ENCODE data around the gene PPP2CA.
"Not testable (repeated sequence)": the region's sequence is repeated elsewhere in the genome, so short reads cannot be mapped to it uniquely, and the experiment has no call there.

PPP2CA gene

GRCh38 chr5:134245101-134245604 is 19.3 kb upstream of the PPP2CA start:
- DNase-seq: peak; percentile 38 to 62

GRCh38 chr5:134242146-134242545 is 16.3 kb upstream of the PPP2CA start:
- DNase-seq: no peak

GRCh38 chr5:134240421-134240962 is 14.6 kb upstream of the PPP2CA start:
- no peak for DNase-seq

GRCh38 chr5:134236820-134237219 is 10.9 kb upstream of the PPP2CA start:
- DNase-seq: no peak

- no peak for DNase-seq
Observed at GRCh38 chr5:134236318-134236717, 10.4 kb upstream of the PPP2CA start.

- no peak for DNase-seq
Observed at GRCh38 chr5:134228624-134229023, 2.8 kb upstream of the PPP2CA start.

GRCh38 chr5:134227776-134228175 is 1.9 kb upstream of the PPP2CA start:
- no peak for DNase-seq

- peak in 1 of 2 experiments; percentile 27 for DNase-seq
Observed at GRCh38 chr5:134227259-134227658, 1.4 kb upstream of the PPP2CA start.

- DNase-seq: no peak
Observed at GRCh38 chr5:134226441-134227192, 744 bp upstream of the PPP2CA start.

- peak; percentile 39 to 70 for DNase-seq
Observed at GRCh38 chr5:134224888-134225779, 739 bp downstream of the PPP2CA start.

- peak in 1 of 2 experiments; percentile 47 for DNase-seq
Observed at GRCh38 chr5:134223406-134224248, 2.2 kb downstream of the PPP2CA start.

- DNase-seq: not testable (repeated sequence)
Observed at GRCh38 chr5:134221690-134222089, 4.2 kb downstream of the PPP2CA start.

- DNase-seq: no peak
Observed at GRCh38 chr5:134215757-134216156, 10.1 kb downstream of the PPP2CA start.

GRCh38 chr5:134211263-134212031 is 14.4 kb downstream of the PPP2CA start:
- DNase-seq: not testable (repeated sequence)

- no peak for DNase-seq
Observed at GRCh38 chr5:134209477-134210245, 16.2 kb downstream of the PPP2CA start.

GRCh38 chr5:134207696-134208095 is 18.2 kb downstream of the PPP2CA start:
- no peak for DNase-seq

- DNase-seq: no peak
Observed at GRCh38 chr5:134206627-134207160, 19.2 kb downstream of the PPP2CA start.

GRCh38 chr5:134204575-134204974 is 21.3 kb downstream of the PPP2CA start:
- no peak for DNase-seq

GRCh38 chr5:134203630-134204029 is 22.2 kb downstream of the PPP2CA start:
- no peak for DNase-seq

- no peak for DNase-seq
Observed at GRCh38 chr5:134195666-134196065, 30.2 kb downstream of the PPP2CA start.

- no peak for DNase-seq
Observed at GRCh38 chr5:134189031-134189430, 36.8 kb downstream of the PPP2CA start.
